Activated T-cell treated with anti-CD3 and anti-CD28 coated beads for 24 hours (primary cell): ENCODE data around the gene RBM11.
A peak's percentile ranks its signal among the peaks of the same experiment; 100 is the strongest.
"Not testable (repeated sequence)": the region's sequence is repeated elsewhere in the genome, so short reads cannot be mapped to it uniquely, and the experiment has no call there.

Experiments used
- DNase-seq: peaks from one replicate; pipeline ENCODE4 v3.0.0-alpha.2; 2020; ENCODE audit warnings: low read depth

The RBM11 gene

DNA sequence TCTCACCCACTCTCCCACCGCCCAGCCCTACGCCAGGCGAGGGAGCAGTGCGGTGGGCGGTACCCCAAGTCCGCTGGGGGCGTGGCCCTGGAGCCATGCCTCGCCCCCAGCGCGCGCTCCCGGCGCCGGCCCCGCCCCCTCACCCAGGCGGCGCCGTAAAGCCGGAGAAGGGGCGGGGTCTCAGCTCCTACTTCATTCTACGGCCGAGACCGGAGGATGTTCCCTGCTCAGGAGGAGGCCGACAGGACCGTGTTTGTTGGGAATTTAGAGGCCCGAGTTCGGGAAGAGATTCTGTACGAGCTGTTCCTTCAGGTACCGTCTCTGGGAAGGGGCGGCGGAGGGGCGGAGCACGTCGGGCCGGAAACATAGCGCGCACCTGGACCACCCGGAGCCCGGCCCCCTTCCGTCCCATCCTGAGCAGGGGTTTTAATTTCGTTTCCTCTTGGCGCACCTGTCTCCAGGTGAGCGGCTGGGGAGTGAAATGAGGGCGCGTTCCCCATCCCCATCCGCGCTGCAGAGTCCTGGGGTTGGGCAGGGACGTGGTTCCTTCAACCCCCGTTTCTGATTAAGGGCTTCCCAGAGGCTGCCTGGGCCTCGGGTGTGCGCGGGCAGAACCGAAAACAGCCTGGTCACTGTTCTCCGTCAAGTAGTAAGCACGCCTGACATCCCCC lies at the start of gene RBM11:
Gene RBM11, plus strand, starts transcription at position 187 of the 671 bp plus-strand sequence. Its CDS starts 30 bp downstream, at position 217.
- peak; percentile 69 for DNase-seq

DNA sequence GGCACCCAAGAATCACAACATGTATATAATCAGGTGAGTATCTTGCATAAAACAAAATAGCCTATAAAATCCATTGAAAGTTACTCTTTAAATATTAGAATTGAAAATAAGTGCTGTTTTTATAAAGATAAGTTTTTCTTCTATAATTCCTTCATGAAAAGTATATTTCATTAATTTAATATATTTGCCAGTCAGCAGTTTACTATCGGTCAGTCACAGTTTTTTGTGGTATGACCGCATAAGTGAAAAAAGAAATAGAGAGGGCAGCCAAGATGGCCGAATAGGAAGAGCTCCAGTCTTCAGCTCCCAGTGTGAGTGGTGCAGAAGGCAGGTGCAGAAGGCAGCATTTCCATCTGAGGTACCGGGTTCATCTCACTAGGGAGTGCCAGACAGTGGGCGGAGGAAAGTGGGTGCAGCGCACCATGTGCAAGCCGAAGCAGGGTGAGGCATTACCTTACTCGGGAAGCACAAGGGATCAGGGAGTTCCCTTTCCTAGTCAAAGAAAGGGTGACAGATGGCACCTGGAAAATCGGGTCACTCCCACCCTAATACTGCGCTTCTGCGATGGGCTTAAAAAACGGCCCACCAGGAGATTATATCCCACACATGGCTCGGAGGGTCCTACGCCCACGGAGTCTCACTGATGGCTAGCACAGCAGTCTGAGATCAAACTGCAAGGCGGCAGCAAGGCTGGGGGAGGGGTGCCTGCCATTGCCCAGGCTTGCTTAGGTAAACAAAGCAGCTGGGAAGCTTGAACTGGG lies 49.3 kb upstream of the RBM11 start:
- not testable (repeated sequence) for DNase-seq

- no peak for DNase-seq
These were observed 9.7 kb upstream of the RBM11 start for GRCh38 chr21:14206222-14206621.

- DNase-seq = no peak
These were observed 5.2 kb upstream of the RBM11 start, which contains the start of gene LIPI for GRCh38 chr21:14210738-14211137. TSS of gene LIPI (minus strand) at chr21:14210955. CDS start at chr21:14210845, 110 bp downstream.

GRCh38 chr21:14213164-14213563 lies 2.8 kb upstream of the RBM11 start:
- DNase-seq = no peak

GRCh38 chr21:14223365-14223764 lies 7.4 kb downstream of the RBM11 start:
- no peak for DNase-seq

DNA sequence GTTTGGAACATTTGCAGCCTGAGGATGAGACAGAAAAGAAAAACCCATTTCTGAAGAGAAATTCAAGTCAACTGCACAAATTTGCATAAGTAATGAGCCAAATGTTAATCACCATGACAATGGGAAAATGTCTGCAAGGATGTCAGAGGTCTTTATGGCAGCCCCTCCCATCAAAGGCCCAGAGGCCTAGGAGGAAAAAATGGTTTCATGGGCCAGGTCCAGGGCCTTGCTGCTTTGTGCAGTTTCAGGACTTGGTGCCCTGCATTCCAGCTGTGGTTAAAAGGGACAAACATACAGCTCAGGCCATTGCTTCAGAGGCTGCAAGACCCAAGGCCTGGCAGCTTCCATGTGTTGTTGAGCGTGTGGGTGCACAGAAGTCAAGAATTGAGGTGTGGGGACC lies 13.4 kb downstream of the RBM11 start:
- DNase-seq = no peak

DNA sequence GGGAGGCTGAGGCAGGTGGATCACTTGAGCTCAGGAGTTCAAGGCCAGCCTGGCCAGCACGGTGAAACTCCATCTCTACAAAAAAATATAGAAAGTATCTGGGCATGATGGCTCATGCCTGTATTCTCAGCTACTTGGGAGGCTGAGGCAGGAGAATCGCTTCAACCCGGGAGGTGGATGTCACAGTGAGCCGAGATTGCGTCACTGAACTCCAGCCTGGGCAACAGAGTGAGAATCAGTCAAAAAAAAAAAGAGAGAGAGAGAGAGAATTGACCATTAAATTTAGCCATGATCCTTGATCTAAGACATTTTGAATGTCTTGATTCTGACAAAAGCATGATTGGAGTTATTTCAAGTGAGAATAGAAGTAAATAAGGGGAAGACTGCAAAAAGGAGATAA lies 19.1 kb downstream of the RBM11 start:
- no peak for DNase-seq

GRCh38 chr21:14236180-14236579 lies 20.2 kb downstream of the RBM11 start:
- DNase-seq = no peak

- DNase-seq = no peak
These were observed 23.3 kb downstream of the RBM11 start for GRCh38 chr21:14239281-14239680.

- no peak for DNase-seq
These were observed 25.3 kb downstream of the RBM11 start for GRCh38 chr21:14241297-14241696.

DNA sequence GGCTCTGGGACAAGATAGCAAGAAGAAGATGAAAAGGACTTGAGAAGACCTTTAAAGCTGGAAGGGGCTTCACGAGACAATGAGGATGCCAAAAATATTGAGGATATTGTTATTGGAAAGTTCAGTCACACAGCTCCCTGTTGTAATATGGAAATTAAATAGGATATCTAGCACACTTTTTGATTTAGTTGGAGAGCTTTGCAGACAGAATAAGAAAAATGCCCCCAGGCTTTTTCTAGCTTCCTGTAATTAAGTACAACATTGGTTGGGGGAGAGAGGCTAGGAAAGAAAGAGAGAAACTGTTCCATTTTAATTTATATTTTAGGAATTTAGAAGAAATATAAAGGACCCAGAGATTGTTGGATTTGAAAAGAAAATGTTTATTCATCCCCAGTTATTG lies 27.5 kb downstream of the RBM11 start:
- no peak for DNase-seq

DNA sequence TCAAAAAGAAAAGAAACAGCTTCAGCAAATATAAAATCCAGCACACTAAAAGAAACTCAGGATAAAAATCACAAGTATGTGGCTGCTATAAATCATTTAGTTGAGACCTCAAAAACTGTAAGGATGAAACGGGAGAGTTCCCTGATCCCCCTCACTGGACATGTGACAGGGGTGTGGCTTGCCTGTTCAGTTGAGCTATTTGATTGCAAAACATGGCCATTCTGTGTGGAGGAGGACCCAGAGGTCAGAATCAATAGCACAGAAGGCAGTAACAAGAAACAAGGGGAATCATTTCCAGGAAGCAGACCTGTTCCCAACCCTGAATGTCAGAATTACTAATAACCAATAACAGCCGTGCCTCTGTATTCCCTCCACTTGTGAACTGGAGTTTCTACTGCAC lies 27.9 kb downstream of the RBM11 start:
- DNase-seq = no peak

DNA sequence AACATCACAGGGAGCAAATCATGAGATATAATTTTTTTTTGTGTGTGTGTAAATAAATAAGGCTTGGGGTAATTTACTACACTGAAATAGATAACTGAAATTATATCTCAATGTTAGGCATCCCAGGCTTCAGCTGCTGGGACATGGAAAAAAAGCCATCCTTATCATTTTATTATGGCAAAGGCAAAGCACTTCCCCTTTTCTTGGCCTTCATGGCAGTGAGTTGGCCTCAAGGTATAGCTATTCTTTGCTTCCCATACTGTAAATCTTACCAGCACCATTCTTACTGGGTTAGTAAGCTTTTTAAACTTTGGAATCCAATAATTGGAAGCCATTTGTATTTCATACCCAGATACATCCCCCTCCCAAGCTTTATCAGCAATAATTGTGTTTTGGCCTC lies 29.0 kb downstream of the RBM11 start:
- DNase-seq = no peak

DNA sequence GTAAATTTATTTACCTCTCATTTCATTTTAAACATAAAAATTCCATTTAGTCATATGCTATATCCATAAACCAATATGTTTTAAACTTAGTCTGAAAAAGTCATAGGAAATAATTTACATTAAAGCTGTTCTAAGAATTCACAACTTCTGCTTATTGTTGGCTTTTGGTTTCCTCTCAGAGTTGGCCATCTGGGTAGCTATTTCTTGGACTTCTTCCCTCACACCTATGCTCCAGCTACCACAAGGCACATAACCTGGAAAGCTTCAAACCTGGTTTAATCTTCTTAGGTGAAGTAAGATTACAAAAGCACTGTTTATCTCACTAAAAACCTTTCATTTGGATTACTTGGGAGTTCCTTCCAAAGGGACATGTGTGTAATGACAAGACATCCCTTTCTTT lies 29.8 kb downstream of the RBM11 start:
- no peak for DNase-seq

- no peak for DNase-seq
These were observed 35.4 kb downstream of the RBM11 start for GRCh38 chr21:14251336-14251735.

- no peak for DNase-seq
These were observed 43.8 kb downstream of the RBM11 start for GRCh38 chr21:14259747-14260146.

- no peak for DNase-seq
These were observed 44.3 kb downstream of the RBM11 start for GRCh38 chr21:14260174-14260764.

- no peak for DNase-seq
These were observed 46.1 kb downstream of the RBM11 start for GRCh38 chr21:14262039-14262438.

- no peak for DNase-seq
These were observed 47.9 kb downstream of the RBM11 start for GRCh38 chr21:14263879-14264278.

- DNase-seq = no peak
These were observed 49.1 kb downstream of the RBM11 start for GRCh38 chr21:14265023-14265422.

- no peak for DNase-seq
These were observed 51.1 kb downstream of the RBM11 start for GRCh38 chr21:14267076-14267475.

- DNase-seq = no peak
These were observed 54.7 kb downstream of the RBM11 start for GRCh38 chr21:14270631-14271030.
